AG09319 (cell line): ENCODE data around the gene TRABD2B.

ENCODE experiments used
- DNase-seq: peaks from one replicate; pipeline ENCODE4 v3.0.0-alpha.2; 2010; ENCODE audit warnings: low read depth; ENCODE audit errors: extremely low read depth
- CTCF ChIP-seq: IDR thresholded peaks from 2 replicates; pipeline ENCODE4 v1.5.1; 2011; ENCODE audit warnings: low read depth, mild to moderate bottlenecking, inconsistent platforms, low read length, moderate library complexity

The TRABD2B gene

GRCh38 chr1:48028218-48029069, 31.3 kb upstream of the TRABD2B start:
- TF ChIP-seq CTCF = no peak
- no peak for DNase-seq

GRCh38 chr1:48027533-48027835, 30.3 kb upstream of the TRABD2B start:
- TF ChIP-seq CTCF = no peak
- no peak for DNase-seq

- TF ChIP-seq CTCF = no peak
- no peak for DNase-seq
Observed at GRCh38 chr1:48026701-48027532, 29.7 kb upstream of the TRABD2B start.

- no peak for DNase-seq
- no peak for TF ChIP-seq CTCF
Observed at GRCh38 chr1:48026275-48026674, 29.1 kb upstream of the TRABD2B start.

GRCh38 chr1:48025076-48025475, 27.9 kb upstream of the TRABD2B start:
- TF ChIP-seq CTCF = no peak
- DNase-seq = no peak

- TF ChIP-seq CTCF = no peak
- no peak for DNase-seq
Observed at GRCh38 chr1:48023488-48023887, 26.3 kb upstream of the TRABD2B start.

GRCh38 chr1:48022306-48022705, 25.1 kb upstream of the TRABD2B start:
- no peak for DNase-seq
- no peak for TF ChIP-seq CTCF
